Stimulated activated naive CD8-positive, alpha-beta T cell treated with anti-CD3 and anti-CD28 coated beads, Interleukin-15, Interleukin-2, amounts not matched to agents 100 U/mL and 50 U/mL, for 24 hours (primary cell): ENCODE data around the gene ANGPTL4.

Experiments
- ATAC-seq: fragments of 150-1000 bp; cut with Tn5 transposase; one replicate; pipeline ENCODE4 v1.10.0; 2021
- DNase-seq: peaks from one replicate; pipeline ENCODE4 v3.0.0; 2021

ANGPTL4 gene

DNA sequence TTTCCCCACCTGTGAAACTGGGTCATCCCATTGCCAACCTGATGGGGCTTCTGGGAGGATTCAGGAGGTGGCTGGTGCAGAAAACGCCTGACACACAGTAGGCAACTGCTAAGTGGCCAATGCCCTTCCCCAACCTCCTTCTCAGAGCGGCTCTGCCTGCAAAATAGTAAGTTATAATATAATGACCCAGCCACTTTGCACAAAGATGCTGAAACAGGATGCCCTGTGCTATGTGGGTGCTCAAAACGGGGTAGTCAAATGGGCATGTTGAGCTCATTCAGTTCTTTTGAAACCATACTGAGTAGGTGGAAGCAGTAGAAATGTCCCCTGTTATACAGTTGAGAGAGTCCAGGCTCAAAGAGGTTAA is 49.7 kb downstream of the ANGPTL4 start:
- DNase-seq = no peak
- no peak for ATAC-seq

DNA sequence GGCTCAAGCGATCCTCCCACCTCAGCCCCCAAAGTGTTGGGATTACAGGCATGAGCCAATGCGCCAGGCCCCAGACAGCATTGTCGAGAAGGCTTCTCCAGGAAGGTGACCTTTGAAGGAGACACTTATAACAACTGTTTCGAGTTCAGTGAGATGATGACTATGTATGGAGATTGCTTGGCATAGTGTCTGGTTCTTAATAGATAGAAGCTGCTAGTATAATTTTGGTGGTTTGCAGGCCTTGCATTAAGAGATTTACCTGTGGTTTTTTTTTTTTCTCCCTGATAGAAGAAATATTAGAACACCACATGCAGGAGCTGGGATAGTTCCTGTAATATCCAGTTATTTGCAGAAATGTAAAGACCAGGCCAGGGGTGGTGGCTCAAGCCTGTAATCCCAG is 52.8 kb downstream of the ANGPTL4 start:
- no peak for ATAC-seq
- no peak for DNase-seq

DNA sequence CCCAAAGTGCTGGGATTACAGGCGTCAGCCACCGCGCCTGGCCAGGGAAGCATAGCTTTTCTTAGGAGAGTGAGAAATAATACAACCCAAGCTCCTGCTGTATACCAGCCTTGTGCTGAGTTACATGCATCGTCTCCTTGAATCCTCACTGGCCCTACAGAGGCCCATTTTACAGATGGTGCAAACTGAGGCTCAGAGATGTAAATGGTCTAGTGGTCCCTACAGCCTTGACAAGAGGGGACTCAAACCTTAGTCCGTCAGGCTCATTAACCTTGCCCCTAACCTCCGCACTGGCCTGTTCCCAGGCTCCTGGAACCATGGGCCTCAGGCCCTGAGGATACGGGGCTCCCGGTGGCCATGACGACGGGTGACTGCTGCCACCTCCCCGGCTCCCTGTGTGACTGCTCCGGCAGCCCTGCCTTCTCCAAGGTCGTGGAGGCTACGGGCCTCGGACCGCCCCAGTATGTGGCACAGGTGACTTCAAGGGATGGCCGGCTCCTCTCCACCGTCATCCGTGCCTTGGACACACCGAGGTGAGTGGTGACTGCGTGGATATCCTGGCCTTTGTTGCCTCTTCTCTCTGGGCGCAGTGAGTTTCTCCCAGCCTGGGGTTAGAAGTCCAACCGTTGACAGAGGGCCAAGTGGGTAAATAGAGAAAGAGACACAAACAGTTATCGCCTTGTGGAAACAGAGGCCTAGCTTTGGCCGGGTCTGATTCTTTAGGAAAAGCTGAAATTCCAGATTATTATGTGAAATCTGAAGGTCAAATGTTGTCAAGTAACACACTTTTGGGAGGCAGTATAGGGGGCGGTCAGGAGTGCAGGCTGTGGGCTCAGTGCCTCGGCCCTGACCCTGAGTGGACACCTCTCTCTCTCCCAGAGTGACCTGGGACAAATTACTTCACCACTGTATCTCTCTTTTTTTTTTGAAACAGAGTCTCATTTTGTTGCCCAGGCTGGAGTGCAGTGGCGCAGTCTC is 57.8 kb downstream of the ANGPTL4 start:
- no peak for DNase-seq

GRCh38 chr19:8423817-8424223 is 59.9 kb downstream of the ANGPTL4 start:
- DNase-seq (no peak), ATAC-seq (no peak)

More for the DNA sequence above, 57.8 kb downstream of the ANGPTL4 start:
- ATAC-seq = no peak
